ENCODE measurements around the gene TMEM235.

Gene TMEM235

GRCh38 chr17:78273813-78274212 lies 42.4 kb downstream of the TMEM235 start:
- DNase-seq: no peak

GRCh38 chr17:78275355-78275754 lies 43.9 kb downstream of the TMEM235 start:
- DNase-seq: no peak

- DNase-seq: peak; percentile 45
Observed at GRCh38 chr17:78276098-78276887, 44.9 kb downstream of the TMEM235 start.

- no peak for DNase-seq
Observed at GRCh38 chr17:78278139-78278741, 46.8 kb downstream of the TMEM235 start.

- no peak for DNase-seq
Observed at GRCh38 chr17:78279360-78279990, 48.0 kb downstream of the TMEM235 start.

GRCh38 chr17:78281249-78281845 lies 49.9 kb downstream of the TMEM235 start:
- DNase-seq: no peak

- peak; percentile 97 for DNase-seq
Observed at GRCh38 chr17:78284146-78284545, 52.7 kb downstream of the TMEM235 start.

- DNase-seq: no peak
Observed at GRCh38 chr17:78289004-78289403, 57.6 kb downstream of the TMEM235 start.

GRCh38 chr17:78289802-78290363 lies 58.5 kb downstream of the TMEM235 start:
- DNase-seq: peak; percentile 89
